NOMO-1 (cell line): ENCODE data around the gene STAT3.
A peak's percentile ranks its signal among the peaks of the same experiment; 100 is the strongest.

Experiments
- DNase-seq, 2 experiments: peaks; one replicate each; lab custom pipeline; 2025; ENCODE audit not compliant: unreplicated experiment in 2 of 2; lab: John Stamatoyannopoulos, UW

STAT3 gene

GRCh38 chr17:42388381-42389134 lies at the start of gene STAT3:
Gene STAT3, minus strand, starts transcription at chr17:42388442. Its CDS starts 39,926 bp downstream, at chr17:42348516.
- DNase-seq: peak; percentile 99

- no peak for DNase-seq
Measured at GRCh38 chr17:42436391-42436790, 48.1 kb upstream of the STAT3 start.

GRCh38 chr17:42431758-42432161 lies 43.5 kb upstream of the STAT3 start:
- no peak for DNase-seq

DNA sequence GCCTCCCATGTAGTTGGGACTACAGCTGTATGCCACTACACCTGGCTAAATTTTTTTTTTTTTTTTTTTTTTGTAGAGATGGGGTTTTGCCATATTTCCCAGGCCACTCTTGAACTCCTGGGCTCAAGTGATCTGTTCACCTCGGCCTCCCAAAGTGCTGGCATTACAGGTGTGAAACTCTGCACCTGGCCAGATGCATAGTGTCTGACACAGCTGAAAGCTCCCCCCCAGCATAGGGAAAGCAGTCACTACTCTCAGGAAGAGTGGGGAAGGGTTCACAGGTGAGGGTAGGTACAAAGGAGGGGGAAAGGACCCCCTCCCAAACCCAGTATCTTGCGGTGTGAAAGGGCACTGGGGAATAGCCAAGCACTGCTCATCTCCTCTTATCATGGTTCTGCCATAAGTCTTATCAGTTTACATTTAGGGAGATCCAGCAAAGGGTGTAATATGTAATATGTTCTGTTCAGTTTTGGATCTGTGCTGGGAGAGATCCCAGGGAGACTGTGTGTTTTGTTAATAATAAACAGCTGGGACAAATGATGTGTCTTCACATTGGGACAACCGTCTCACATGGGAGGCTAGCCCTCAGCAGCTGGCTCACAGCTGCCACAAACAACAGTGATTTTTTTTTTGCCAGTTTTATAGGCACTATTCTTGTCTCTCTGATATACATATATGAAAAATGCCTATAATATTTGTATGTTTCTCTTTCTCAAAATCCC lies 41.6 kb upstream of the STAT3 start:
- no peak for DNase-seq

DNA sequence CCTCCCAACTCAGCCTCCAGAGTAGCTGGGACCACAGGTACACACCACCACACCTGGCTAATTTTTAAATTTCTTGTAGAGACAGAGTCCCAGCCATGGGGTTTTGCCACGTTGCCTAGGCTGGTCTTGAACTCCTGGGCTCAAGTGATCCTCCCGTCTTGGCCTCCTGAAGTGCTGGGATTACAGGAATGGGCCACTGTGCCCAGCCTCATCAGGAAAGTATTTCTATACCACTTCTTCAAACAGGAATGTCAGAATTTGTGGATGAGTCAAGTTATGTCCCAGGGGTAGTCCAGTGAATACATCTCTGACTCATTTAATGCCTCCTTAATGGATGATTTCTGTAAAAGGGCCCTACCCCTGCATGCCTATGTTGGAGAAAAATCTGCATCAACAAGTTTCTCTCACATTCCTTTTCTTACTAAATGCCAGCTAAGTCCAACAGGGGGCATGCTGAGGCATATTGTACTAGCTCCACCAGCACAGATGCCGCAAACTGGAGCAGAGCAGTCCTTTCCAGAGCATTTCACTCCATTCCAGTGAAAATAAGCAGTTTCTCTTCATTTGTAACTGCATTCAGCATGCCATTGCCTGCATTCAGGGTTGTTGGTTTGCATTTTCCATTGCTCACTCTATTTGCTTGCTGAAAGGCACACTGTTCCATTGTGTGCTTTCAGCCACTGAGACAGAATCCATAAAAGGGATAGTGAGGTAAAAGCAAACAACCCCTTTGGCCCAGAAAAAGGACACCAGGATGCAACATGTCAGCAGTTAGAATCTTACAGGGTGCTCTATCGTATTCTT lies 40.1 kb upstream of the STAT3 start:
- peak; percentile 17 to 43 for DNase-seq

DNA sequence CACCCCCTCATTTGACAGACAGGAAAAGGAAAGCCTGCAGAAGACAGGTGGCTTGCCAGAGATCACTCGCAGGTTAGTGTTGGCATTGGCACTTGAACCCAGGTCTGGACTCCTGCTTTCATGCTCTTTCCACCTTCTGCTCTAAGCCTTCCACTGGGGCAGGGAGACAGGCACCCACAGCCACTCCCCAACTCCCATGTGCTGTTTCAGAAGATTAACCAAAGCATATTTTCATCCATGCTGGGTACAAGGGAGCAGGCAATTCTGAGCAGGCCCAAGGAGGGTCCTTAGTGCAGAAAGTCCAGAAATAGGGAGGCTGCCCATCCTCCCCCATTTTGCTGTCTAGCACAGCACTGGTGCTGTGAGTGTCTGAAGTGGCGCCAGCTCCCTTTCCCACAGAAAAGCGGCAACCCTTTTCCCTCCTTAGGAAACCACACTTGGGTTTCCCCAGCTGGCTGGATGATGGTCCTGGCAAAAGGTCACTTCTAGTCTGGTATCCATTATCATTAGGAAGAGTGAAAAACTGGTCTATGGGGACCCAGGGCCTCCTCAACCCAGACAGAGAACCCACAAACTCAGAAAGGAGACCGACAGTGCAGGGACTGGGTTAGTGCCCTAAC lies 36.9 kb upstream of the STAT3 start:
- no peak for DNase-seq

GRCh38 chr17:42423766-42424165 lies 35.5 kb upstream of the STAT3 start:
- DNase-seq: no peak

GRCh38 chr17:42422958-42423712 lies 34.9 kb upstream of the STAT3 start, which contains the start of gene CAVIN1:
Gene CAVIN1, minus strand, starts transcription at chr17:42423256. Its CDS starts 159 bp downstream, at chr17:42423097.
- no peak for DNase-seq

- no peak for DNase-seq
Measured at GRCh38 chr17:42422412-42422957, 34.2 kb upstream of the STAT3 start.

- no peak for DNase-seq
Measured at GRCh38 chr17:42421507-42422338, 33.5 kb upstream of the STAT3 start.

DNA sequence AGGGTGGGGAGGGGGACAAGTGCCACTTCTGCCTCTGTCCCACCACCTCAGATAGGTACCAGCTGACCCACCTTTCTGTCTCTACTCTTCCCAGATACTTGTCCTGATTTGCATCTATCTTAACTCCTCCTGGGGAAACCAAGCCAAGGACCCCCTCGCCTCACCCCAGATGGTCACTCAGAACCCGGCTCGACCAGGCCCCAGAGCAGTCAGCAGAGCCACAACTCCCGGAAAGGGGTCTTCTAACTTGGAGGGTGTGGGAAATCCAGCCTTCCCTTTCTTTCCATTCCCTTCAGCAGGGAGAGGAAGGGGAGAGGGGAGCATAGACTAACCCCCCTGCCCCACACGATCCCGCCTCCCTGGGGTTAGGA lies 32.9 kb upstream of the STAT3 start:
- DNase-seq: no peak

DNA sequence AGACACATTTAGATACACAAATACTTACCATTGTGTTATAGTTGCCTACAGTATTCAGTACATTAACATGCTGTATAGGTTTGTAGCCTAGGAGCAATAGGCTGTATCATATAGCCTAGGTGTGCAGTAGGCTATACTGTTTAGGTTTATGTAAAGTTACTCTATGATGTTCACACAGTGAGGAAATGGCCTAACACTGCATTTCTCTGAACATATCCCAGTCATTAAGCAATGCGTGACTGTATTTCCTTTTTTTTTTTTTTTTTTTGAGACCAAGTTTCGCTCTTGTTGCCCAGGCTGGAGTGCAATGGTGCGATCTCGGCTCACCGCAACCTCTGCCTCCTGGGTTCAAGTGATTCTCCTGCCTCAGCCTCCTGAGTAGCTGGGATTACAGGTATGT lies 29.7 kb upstream of the STAT3 start:
- DNase-seq: peak; percentile 37 to 79

GRCh38 chr17:42414704-42415409 lies 26.6 kb upstream of the STAT3 start:
- peak; percentile 21 to 25 for DNase-seq

- DNase-seq: no peak
Measured at GRCh38 chr17:42413464-42414040, 25.3 kb upstream of the STAT3 start.

DNA sequence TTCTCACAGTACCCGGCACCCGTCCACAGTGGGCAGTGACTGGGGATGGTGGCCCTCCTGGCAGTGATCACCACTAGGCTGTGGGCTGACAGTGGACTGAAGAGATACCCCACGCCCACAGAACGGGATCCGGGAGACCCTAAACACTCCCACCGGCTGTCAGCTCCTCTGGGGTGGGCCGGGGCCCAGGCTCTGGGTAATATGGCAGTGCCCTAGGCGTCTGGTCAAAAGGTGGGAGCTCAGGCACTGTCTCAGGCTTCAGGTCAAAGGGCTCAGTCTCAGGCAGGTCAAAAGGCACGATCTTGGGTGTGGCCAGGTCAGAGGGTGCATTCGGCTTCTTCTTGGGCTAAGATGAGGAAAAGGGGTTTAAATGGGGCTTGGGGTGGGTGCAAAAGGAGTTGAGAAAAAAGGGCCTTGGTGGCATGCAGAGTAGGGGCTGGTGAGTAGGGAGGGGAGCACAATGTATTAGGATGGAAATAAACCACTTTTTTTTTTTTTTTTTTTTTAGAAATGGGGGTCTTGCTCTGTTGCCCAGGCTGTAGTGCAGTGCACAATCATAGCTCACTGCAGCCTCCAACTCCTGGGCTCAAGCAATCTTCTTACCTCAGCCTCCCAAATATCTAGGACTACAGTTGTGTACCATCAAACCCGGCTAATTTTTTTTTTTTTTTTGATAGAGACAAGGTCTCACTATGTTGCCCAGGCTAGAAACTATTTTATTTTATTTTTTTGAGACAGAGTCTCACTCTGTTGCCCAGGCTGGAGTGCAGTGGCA lies 23.9 kb upstream of the STAT3 start:
- DNase-seq: no peak

- DNase-seq: no peak
Measured at GRCh38 chr17:42411361-42411760, 23.1 kb upstream of the STAT3 start.

DNA sequence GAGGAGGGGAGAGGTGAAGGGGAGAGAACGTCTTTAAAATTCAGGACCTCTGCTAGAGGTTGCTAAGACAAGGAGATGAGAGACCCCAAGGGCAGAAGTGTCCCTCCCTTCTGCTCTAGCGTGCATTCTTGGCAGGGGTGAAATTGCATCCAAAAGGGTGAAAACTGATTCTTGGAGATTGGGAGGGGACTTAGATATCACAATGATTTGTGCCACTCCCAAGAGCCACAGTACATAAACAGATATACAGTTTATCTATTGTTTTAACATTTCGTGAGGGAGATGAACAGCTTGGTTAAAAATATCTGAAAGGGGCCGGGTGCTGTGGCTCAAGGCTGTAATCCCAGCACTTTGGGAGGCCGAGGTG lies 22.1 kb upstream of the STAT3 start:
- no peak for DNase-seq
